ENCODE measurements around the gene MAP3K2.

GRCh38 chr2:127425540-127426490 is 38.0 kb upstream of the MAP3K2 start:
- no peak for TF ChIP-seq CTCF (conservative IDR thresholded peaks at IDR 0.05; ENCODE audit: low read depth, low read length)
- no peak for TF ChIP-seq EZH2 (IDR thresholded peaks at IDR 0.05; ENCODE audit: low read length, unreplicated experiment)

Measured in PC-3 (cell line).